ENCODE results near the gene GRB10.

DNA sequence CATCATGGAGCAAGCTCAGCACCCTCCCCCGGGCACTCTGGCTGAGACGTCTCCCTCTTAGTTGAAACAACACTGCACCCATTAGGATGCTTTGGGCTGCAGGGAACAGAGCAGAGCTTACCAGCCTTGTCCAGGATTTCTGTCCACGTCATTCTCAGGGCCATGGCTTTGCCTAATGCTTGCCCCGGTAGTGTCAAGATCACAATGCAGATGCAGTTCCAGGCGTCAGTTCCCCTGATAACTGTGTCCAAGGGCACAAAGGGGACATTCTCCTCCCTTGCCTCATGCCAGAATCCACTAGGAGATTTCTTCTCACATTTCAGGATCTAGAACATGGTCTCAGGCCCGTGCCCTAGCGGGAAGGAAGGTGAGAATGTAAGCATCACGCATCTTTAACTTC lies 17.2 kb upstream of the GRB10 start:
- TF ChIP-seq POLR2A (IDR thresholded peaks at IDR 0.05; ENCODE audit: low read depth, low read length) = no peak
- no peak for TF ChIP-seq TAF1 (IDR thresholded peaks at IDR 0.05; ENCODE audit: borderline replicate concordance, low read depth, low read length)

All from GM12892 (cell line).